MCF 10A (cell line): ENCODE measurements around the gene PNMT. TPM values are rescaled to one million over a fixed set of nuclear protein-coding genes. Genes with fewer than 3 reads are reported as not detected.

ENCODE experiments used
- BruUV-seq: library from RNA; stranded (reverse); fragments of 400-500 nt; replicated peaks from 2 replicates; lab custom pipeline; 2021; lab: Mats Ljungman, UMichigan
- CTCF ChIA-PET: fragments of 300-600 bp; sonication (Branson Sonifier 250); formaldehyde crosslinking; extraction: SDS; loops from one replicate; lab custom pipeline; 2021; ENCODE audit warnings: antibody characterized with exemption, inconsistent platforms; lab: Yijun Ruan, JAX
- POLR2A ChIA-PET: fragments of 300-600, 350-650 bp; sonication (Branson Sonifier 250); formaldehyde crosslinking; extraction: SDS; loops from one replicate; lab custom pipeline; 2020; ENCODE audit warnings: antibody characterized with exemption, inconsistent platforms; lab: Yijun Ruan, JAX
- DNase-seq: peaks from one replicate; pipeline ENCODE4 v3.0.0-alpha.2; 2018; ENCODE audit not compliant: unreplicated experiment
- H3K27ac Mint-ChIP-seq: one replicate; pipeline ENCODE4 v1.8.0; 2022; ENCODE audit warnings: mild to moderate bottlenecking, low read depth, mixed read lengths; ENCODE audit not compliant: unreplicated experiment
- H3K27me3 Mint-ChIP-seq: one replicate; pipeline ENCODE4 v1.8.0; 2022; ENCODE audit warnings: mixed read lengths; ENCODE audit not compliant: insufficient read depth, unreplicated experiment
- H3K36me3 Mint-ChIP-seq: one replicate; pipeline ENCODE4 v1.8.0; 2022; ENCODE audit warnings: mild to moderate bottlenecking, moderate library complexity, mixed read lengths; ENCODE audit not compliant: insufficient read depth, unreplicated experiment
- H3K4me1 Mint-ChIP-seq: one replicate; pipeline ENCODE4 v1.8.0; 2022; ENCODE audit warnings: mixed read lengths; ENCODE audit not compliant: insufficient read depth, unreplicated experiment
- H3K4me3 Mint-ChIP-seq: one replicate; pipeline ENCODE4 v1.8.0; 2022; ENCODE audit warnings: mild to moderate bottlenecking, moderate library complexity, mixed read lengths; ENCODE audit not compliant: unreplicated experiment
- H3K9me3 Mint-ChIP-seq: one replicate; pipeline ENCODE4 v1.8.0; 2022; ENCODE audit warnings: mixed read lengths; ENCODE audit not compliant: unreplicated experiment
- intact Hi-C: fragments of 100-400 bp; cut with micrococcal nuclease; formaldehyde crosslinking; loops from 2 replicates; pipeline ENCODE4 v1.14.1; 2022
- total RNA-seq: library from RNA; stranded (reverse); gene quantifications from 2 replicates; pipeline ENCODE4 v1.2.3, GENCODE V29; 2022
- TF ChIP-seq, protein P1 (sequence below): fragments of 200-600 bp; IDR thresholded peaks from one replicate; pipeline ENCODE4 v1.8.0; 2022; ENCODE audit warnings: antibody characterized with exemption, mild to moderate bottlenecking; ENCODE audit not compliant: unreplicated experiment

The PNMT gene
- total RNA-seq, 1 experiment from 2014 or later, result not detected

DNA sequence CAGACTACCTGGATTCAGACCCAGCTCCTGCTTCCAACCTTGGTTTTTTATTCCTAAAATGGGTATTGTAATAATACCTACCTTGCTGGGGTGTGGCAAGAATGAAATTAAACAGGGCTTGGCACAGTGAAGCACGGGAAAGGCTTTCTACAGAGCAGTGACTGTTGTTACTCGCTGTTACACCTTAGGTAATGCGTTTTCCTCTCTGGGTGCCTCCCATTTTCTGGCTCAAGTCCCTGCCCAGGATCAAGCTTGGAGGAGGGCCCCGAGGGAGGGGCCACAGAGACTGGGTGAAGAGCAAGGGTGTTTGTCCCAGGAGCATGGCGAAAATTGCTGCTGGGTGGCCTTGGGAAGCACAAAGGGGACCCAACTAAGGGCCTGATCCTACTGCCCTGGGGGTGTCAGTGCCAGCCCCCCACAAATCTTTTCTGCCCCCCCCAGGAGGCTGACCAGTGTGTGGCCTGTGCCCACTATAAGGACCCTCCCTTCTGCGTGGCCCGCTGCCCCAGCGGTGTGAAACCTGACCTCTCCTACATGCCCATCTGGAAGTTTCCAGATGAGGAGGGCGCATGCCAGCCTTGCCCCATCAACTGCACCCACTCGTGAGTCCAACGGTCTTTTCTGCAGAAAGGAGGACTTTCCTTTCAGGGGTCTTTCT lies 48.8 kb downstream of the PNMT start:
- Mint-ChIP-seq H3K27me3 (no peaks in the 10 kb centered on the region), H3K9me3 (no peaks in the 10 kb centered on the region), H3K27ac (no peak overlapping the region), H3K4me3 (no peak overlapping the region), H3K4me1 (no peaks in the 10 kb centered on the region), H3K36me3 (peaks cover 16% of the 10 kb centered on the region)
- TF ChIP-seq, protein P1, sequence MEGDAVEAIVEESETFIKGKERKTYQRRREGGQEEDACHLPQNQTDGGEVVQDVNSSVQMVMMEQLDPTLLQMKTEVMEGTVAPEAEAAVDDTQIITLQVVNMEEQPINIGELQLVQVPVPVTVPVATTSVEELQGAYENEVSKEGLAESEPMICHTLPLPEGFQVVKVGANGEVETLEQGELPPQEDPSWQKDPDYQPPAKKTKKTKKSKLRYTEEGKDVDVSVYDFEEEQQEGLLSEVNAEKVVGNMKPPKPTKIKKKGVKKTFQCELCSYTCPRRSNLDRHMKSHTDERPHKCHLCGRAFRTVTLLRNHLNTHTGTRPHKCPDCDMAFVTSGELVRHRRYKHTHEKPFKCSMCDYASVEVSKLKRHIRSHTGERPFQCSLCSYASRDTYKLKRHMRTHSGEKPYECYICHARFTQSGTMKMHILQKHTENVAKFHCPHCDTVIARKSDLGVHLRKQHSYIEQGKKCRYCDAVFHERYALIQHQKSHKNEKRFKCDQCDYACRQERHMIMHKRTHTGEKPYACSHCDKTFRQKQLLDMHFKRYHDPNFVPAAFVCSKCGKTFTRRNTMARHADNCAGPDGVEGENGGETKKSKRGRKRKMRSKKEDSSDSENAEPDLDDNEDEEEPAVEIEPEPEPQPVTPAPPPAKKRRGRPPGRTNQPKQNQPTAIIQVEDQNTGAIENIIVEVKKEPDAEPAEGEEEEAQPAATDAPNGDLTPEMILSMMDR, result no peak
- no TSS peak for BruUV-seq
- intact Hi-C loops, result no loop called here
- DNase-seq, result peak; percentile 50
- POLR2A ChIA-PET, result interaction anchor here (0.6 to 1.9 kb wide), 8 partner anchors 8 to 900 kb away, joined by 3 to 7 read pairs (median 4); partner anchors contain the start of genes ERBB2, MIEN1 and PGAP3
- CTCF ChIA-PET, result interaction anchor here (0.6 to 1.7 kb wide), 4 partner anchors 13 to 50 kb away, joined by 3 to 8 read pairs (median 3); partner anchors contain the start of genes MIEN1 and PGAP3

- ChIA-PET CTCF (interaction anchor here (1.0 kb wide), 1 partner anchor 9 kb away, joined by 4 read pairs; no protein-coding TSS in a partner anchor), POLR2A (interaction anchor here (1.8 kb wide), 1 partner anchor 18 kb away, joined by 6 read pairs; the partner anchor contains the start of gene ERBB2)
- peaks cover 14% of the 10 kb centered on the region for H3K36me3 Mint-ChIP-seq
- intact Hi-C loops, result no loop called here
- TF ChIP-seq, protein P1, result no peak
- H3K9me3 Mint-ChIP-seq, result no peaks in the 10 kb centered on the region
- DNase-seq, result no peak
- H3K4me1 Mint-ChIP-seq, result no peaks in the 10 kb centered on the region
- H3K27ac Mint-ChIP-seq, result no peak overlapping the region
- H3K4me3 Mint-ChIP-seq, result no peak overlapping the region
- H3K27me3 Mint-ChIP-seq, result no peaks in the 10 kb centered on the region
- BruUV-seq, result no TSS peak
Measured at GRCh38 chr17:39717660-39718059, 49.4 kb downstream of the PNMT start.

- ChIA-PET CTCF (interaction anchor here (0.6 to 1.5 kb wide), 6 partner anchors 10 to 330 kb away, joined by 3 to 5 read pairs (median 3); partner anchors contain the start of gene MIEN1), POLR2A (interaction anchor here (0.7 to 1.8 kb wide), 4 partner anchors 9 to 91 kb away, joined by 3 to 6 read pairs (median 4); partner anchors contain the start of gene ERBB2)
- intact Hi-C loops, result no loop called here
- H3K27me3 Mint-ChIP-seq, result no peaks in the 10 kb centered on the region
- H3K27ac Mint-ChIP-seq, result no peak overlapping the region
- H3K36me3 Mint-ChIP-seq, result peaks cover 8% of the 10 kb centered on the region
- DNase-seq, result no peak
- TF ChIP-seq, protein P1, result no peak
- no peaks in the 10 kb centered on the region for H3K4me1 Mint-ChIP-seq
- H3K4me3 Mint-ChIP-seq, result no peak overlapping the region
- H3K9me3 Mint-ChIP-seq, result no peaks in the 10 kb centered on the region
- no TSS peak for BruUV-seq
Measured at GRCh38 chr17:39719563-39720355, 51.5 kb downstream of the PNMT start.

Other genes with a start within 250 kb of the PNMT start
- gene MED1, start 217.2 kb upstream of the PNMT start, total RNA-seq, result 59.0 TPM in 2 replicates
- 71.1 and 71.3 TPM in 2 replicates for gene CDK12, start 207.0 kb upstream of the PNMT start, total RNA-seq
- gene NEUROD2, start 60.5 kb upstream of the PNMT start, total RNA-seq, result not detected in 2 replicates
- not detected in 2 replicates for gene PPP1R1B, start 41.5 kb upstream of the PNMT start, total RNA-seq
- 30.1 and 31.1 TPM in 2 replicates for gene STARD3, start 31.3 kb upstream of the PNMT start, total RNA-seq
- gene TCAP, start 3.1 kb upstream of the PNMT start, total RNA-seq, result 0.37 and 0.71 TPM in 2 replicates
- gene PGAP3, start 19.6 kb downstream of the PNMT start, total RNA-seq, result 10.0 and 13.2 TPM in 2 replicates
- 33.3 and 33.7 TPM in 2 replicates for gene ERBB2, start 31.6 kb downstream of the PNMT start, total RNA-seq
- gene MIEN1, start 62.1 kb downstream of the PNMT start, total RNA-seq, result 42.1 and 51.3 TPM in 2 replicates
- 7.3 and 10.3 TPM in 2 replicates for gene GRB7, start 69.5 kb downstream of the PNMT start, total RNA-seq
- not detected in 2 replicates for gene IKZF3, start 195.9 kb downstream of the PNMT start, total RNA-seq
- gene ZPBP2, start 199.7 kb downstream of the PNMT start, total RNA-seq, result not detected in 2 replicates